ENCODE results near the gene CRYGS.
"Not testable (repeated sequence)": the region's sequence is repeated elsewhere in the genome, so short reads cannot be mapped to it uniquely, and the experiment has no call there.

CRYGS gene

GRCh38 chr3:186552408-186553031 is 8.3 kb upstream of the CRYGS start:
- no peak for DNase-seq (ENCODE audit: low read depth)

- no peak for DNase-seq (ENCODE audit: low read depth)
Measured at GRCh38 chr3:186551387-186551786, 7.2 kb upstream of the CRYGS start.

GRCh38 chr3:186549497-186549896 is 5.3 kb upstream of the CRYGS start:
- no peak for DNase-seq (ENCODE audit: low read depth)

- DNase-seq (ENCODE audit: low read depth): peak; percentile 82
Measured at GRCh38 chr3:186540835-186541226, 3.3 kb downstream of the CRYGS start.

- DNase-seq (ENCODE audit: low read depth): peak; percentile 86
Measured at GRCh38 chr3:186540221-186540834, 3.9 kb downstream of the CRYGS start.

- DNase-seq (ENCODE audit: low read depth): no peak
Measured at GRCh38 chr3:186538779-186539178, 5.4 kb downstream of the CRYGS start.

- no peak for DNase-seq (ENCODE audit: low read depth)
Measured at GRCh38 chr3:186536883-186537844, 7.0 kb downstream of the CRYGS start.

GRCh38 chr3:186534113-186534669 is 10.0 kb downstream of the CRYGS start:
- DNase-seq (ENCODE audit: low read depth): no peak

GRCh38 chr3:186532598-186533072 is 11.5 kb downstream of the CRYGS start:
- no peak for DNase-seq (ENCODE audit: low read depth)

- not testable (repeated sequence) for DNase-seq (ENCODE audit: low read depth)
Measured at GRCh38 chr3:186531694-186532093, 12.5 kb downstream of the CRYGS start.

- DNase-seq (ENCODE audit: low read depth): no peak
Measured at GRCh38 chr3:186530415-186530814, 13.8 kb downstream of the CRYGS start.

GRCh38 chr3:186529201-186529999 is 14.8 kb downstream of the CRYGS start:
- DNase-seq (ENCODE audit: low read depth): no peak

GRCh38 chr3:186526256-186526606 is 17.9 kb downstream of the CRYGS start:
- DNase-seq (ENCODE audit: low read depth): no peak

- no peak for DNase-seq (ENCODE audit: low read depth)
Measured at GRCh38 chr3:186525369-186526255, 18.6 kb downstream of the CRYGS start.

GRCh38 chr3:186524616-186525015 is 19.6 kb downstream of the CRYGS start:
- no peak for DNase-seq (ENCODE audit: low read depth)

- DNase-seq (ENCODE audit: low read depth): no peak
Measured at GRCh38 chr3:186523434-186523833, 20.7 kb downstream of the CRYGS start.

GRCh38 chr3:186523022-186523421 is 21.2 kb downstream of the CRYGS start:
- DNase-seq (ENCODE audit: low read depth): no peak

- no peak for DNase-seq (ENCODE audit: low read depth)
Measured at GRCh38 chr3:186520957-186521842, 23.0 kb downstream of the CRYGS start.

GRCh38 chr3:186520431-186520830 is 23.7 kb downstream of the CRYGS start:
- no peak for DNase-seq (ENCODE audit: low read depth)
